Gastrocnemius medialis (tissue), 4 donors: Measurements from ENCODE around the gene UNC13D. TPM values are rescaled to one million over a fixed set of nuclear protein-coding genes. Genes with fewer than 3 reads are reported as not detected.

Source experiments
- ATAC-seq, 2 donors: fragments of 150-250 bp; one replicate each; pipeline ENCODE4 v1.9.1; 2016
- DNase-seq, 2 donors: peaks; one replicate each; pipeline ENCODE4 v3.0.0-alpha.2; 2019
- H3K27ac ChIP-seq, 4 donors: fragments of 200-600 bp; sonication (generic); 1 replicate in 1 of 4; 2 replicates in 3 of 4; pipeline ENCODE4 v1.5.1; 2016 to 2018; ENCODE audit warnings: mild to moderate bottlenecking in 2 of 4, moderate library complexity in 1 of 4
- H3K27me3 ChIP-seq, 3 donors: fragments of 200-600 bp; sonication (generic) in 2 of 3; 1 replicate in 1 of 3; 2 replicates in 2 of 3; pipeline versions ENCODE4 v1.5.1 to v1.6.0; 2016 to 2019; ENCODE audit warnings: mild to moderate bottlenecking in 1 of 3, moderate library complexity in 1 of 3
- H3K36me3 ChIP-seq, 2 donors: fragments of 200-600 bp; sonication (generic) in 1 of 2; one replicate each; pipeline ENCODE4 v1.5.1; 2017 to 2018
- H3K4me1 ChIP-seq, 2 donors: fragments of 200-600 bp; sonication (generic) in 1 of 2; one replicate each; pipeline ENCODE4 v1.5.1; 2016 to 2017; ENCODE audit warnings: mild to moderate bottlenecking in 2 of 2
- H3K4me3 ChIP-seq, 4 donors: fragments of 200-600 bp; sonication (generic) in 3 of 4; 1 replicate in 1 of 4; 2 replicates in 3 of 4; pipeline ENCODE4 v1.5.1; 2016 to 2019; ENCODE audit warnings: mild to moderate bottlenecking in 2 of 4
- H3K9me3 ChIP-seq, 3 donors: fragments of 200-600 bp; sonication (generic) in 2 of 3; 1 replicate in 1 of 3; 2 replicates in 2 of 3; pipeline ENCODE4 v1.5.1; 2016 to 2019
- POLR2A ChIP-seq, 2 donors: fragments of 450-650 bp; IDR thresholded peaks; one replicate each; pipeline ENCODE4 v1.6.1; 2017; ENCODE audit warnings: antibody characterized with exemption in 2 of 2, mild to moderate bottlenecking in 2 of 2, moderate library complexity in 2 of 2
- in situ Hi-C, 4 donors: fragments of 200-750 bp; cut with MboI; loops; one replicate each; pipeline versions ENCODE4 v1.15.0 to v1.8.0; 2017; ENCODE audit warnings: low sequenced_read_pairs in 4 of 4
- intact Hi-C: fragments of 100-400 bp; cut with DNase I; formaldehyde crosslinking; loops from one replicate; pipeline ENCODE4 v1.15.1; 2023; ENCODE audit warnings: low total_unique reads
- total RNA-seq, 4 donors: library from RNA; depleted of rRNA; stranded (reverse); fragments of >200 nt; gene quantifications; one replicate each; pipeline versions ENCODE4 v1.1.0 to v1.2.3, GENCODE V29; 2016
- TF ChIP-seq, protein P1 (sequence below), 5 experiments: fragments of 450-650 bp in 3 of 5; fragments of 200-600 bp in 2 of 5; sonication (generic) in 2 of 5; IDR thresholded peaks in 4 of 5; conservative IDR thresholded peaks in 1 of 5; 1 replicate in 4 of 5; 2 replicates in 1 of 5; pipeline ENCODE4 v1.5.1; 2016 to 2019; ENCODE audit warnings: antibody characterized with exemption in 5 of 5, mild to moderate bottlenecking in 3 of 5, moderate library complexity in 3 of 5

The UNC13D gene
- total RNA-seq, 4 donors from 2014 or later, result 1.3 to 9.4 (median 4.6) TPM

DNA sequence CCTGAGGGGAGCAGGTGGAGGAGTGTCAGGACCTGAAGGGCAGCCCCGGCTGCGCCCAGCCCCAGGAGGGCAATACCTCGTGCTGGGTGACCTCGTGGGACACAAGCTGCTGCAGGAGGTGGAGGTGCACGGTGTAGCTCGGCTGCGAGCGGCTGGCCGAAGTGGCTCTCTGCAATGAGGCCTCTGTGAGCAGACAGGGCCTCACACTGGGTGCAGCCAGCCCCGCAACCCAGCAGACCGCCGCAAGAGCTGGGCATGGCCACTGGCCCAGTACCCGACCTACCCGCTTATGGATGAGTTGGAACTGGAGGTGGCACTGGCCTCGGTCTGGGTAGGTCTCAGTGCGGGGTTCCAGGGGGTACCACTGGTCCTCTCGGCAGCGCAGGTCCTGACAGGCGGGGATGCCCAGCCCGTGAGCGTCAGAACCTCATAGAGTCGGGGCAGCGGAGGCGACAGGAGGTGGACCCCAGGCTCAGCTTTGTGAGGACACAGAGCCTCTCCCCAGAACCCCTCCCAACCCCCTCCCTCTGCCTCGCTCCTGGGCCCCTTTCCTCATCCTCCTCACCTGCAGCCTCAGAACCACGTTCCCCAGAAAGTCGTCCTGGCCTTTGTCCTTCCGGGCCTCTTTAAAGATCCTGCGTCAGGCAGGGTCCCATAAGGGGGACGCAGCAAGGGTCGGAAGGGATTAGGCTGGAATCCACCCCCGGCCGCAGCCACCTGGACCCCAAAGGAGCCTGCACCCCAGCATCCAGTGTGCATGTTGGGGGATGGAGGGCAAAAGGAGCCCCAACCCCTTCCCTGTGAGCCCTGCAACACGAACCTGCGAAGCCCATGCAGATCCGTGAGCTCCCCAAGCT lies 4.0 kb downstream of the UNC13D start:
- Histone ChIP-seq H3K27ac (no peak overlapping the region), H3K36me3 (peaks cover 0 to 20% of the 10 kb centered on the region in 2 donors), H3K4me1 (peaks cover 5 to 9% of the 10 kb centered on the region in 2 donors), H3K4me3 (no peak overlapping the region), H3K9me3 (no peaks in the 10 kb centered on the region), H3K27me3 (no peaks in the 10 kb centered on the region)
- intact Hi-C loops (no loop called here), in situ Hi-C loops (no loop called here)
- no peak for ATAC-seq
- TF ChIP-seq, protein P1, sequence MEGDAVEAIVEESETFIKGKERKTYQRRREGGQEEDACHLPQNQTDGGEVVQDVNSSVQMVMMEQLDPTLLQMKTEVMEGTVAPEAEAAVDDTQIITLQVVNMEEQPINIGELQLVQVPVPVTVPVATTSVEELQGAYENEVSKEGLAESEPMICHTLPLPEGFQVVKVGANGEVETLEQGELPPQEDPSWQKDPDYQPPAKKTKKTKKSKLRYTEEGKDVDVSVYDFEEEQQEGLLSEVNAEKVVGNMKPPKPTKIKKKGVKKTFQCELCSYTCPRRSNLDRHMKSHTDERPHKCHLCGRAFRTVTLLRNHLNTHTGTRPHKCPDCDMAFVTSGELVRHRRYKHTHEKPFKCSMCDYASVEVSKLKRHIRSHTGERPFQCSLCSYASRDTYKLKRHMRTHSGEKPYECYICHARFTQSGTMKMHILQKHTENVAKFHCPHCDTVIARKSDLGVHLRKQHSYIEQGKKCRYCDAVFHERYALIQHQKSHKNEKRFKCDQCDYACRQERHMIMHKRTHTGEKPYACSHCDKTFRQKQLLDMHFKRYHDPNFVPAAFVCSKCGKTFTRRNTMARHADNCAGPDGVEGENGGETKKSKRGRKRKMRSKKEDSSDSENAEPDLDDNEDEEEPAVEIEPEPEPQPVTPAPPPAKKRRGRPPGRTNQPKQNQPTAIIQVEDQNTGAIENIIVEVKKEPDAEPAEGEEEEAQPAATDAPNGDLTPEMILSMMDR (IDR thresholded peaks at IDR 0.05 in 4 of 5, conservative IDR thresholded peaks at IDR 0.05 in 1 of 5), result no peak
- TF ChIP-seq POLR2A (IDR thresholded peaks at IDR 0.05), result no peak
- DNase-seq, result no peak

DNA sequence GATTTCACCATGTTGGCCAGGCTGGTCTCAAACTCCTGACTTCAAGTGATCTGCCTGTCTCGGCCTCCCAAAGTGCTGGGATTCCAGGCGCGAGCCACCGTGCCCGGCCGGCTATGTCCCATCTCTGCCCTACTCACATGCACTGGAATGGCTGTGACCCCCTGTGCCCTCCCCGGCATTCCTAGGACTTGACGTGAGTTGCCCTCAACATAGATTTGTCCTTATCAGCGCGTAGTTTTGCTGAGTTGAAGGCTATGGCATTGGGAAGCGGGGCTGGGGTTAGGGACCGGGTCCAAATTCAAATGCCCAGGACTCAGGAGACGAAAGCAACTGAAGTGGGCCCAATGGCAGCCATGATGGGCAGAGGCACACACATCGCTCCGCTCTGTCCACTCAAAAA lies 5.8 kb downstream of the UNC13D start:
- TF ChIP-seq, protein P1 (IDR thresholded peaks at IDR 0.05 in 4 of 5, conservative IDR thresholded peaks at IDR 0.05 in 1 of 5), result no peak
- no peak for TF ChIP-seq POLR2A (IDR thresholded peaks at IDR 0.05)
- Histone ChIP-seq H3K9me3 (no peaks in the 10 kb centered on the region), H3K27me3 (no peaks in the 10 kb centered on the region), H3K27ac (no peak overlapping the region), H3K4me1 (no peaks in the 10 kb centered on the region), H3K4me3 (no peak overlapping the region), H3K36me3 (peaks cover 3 to 25% of the 10 kb centered on the region in 2 donors)
- intact Hi-C loops, result no loop called here
- in situ Hi-C loops, result no loop called here
- DNase-seq (no peak), ATAC-seq (no peak)

- Histone ChIP-seq H3K9me3 (no peaks in the 10 kb centered on the region), H3K36me3 (peaks cover 3 to 26% of the 10 kb centered on the region in 2 donors), H3K27ac (no peak overlapping the region), H3K4me1 (no peaks in the 10 kb centered on the region), H3K4me3 (no peak overlapping the region), H3K27me3 (no peaks in the 10 kb centered on the region)
- intact Hi-C loops (no loop called here), in situ Hi-C loops (no loop called here)
- TF ChIP-seq, protein P1 (IDR thresholded peaks at IDR 0.05 in 4 of 5, conservative IDR thresholded peaks at IDR 0.05 in 1 of 5), result no peak
- TF ChIP-seq POLR2A (IDR thresholded peaks at IDR 0.05), result no peak
- DNase-seq (no peak), ATAC-seq (no peak)
Measured at GRCh38 chr17:75837899-75838298, 6.3 kb downstream of the UNC13D start.

GRCh38 chr17:75836605-75837004 lies 7.6 kb downstream of the UNC13D start:
- in situ Hi-C loops (no loop called here), intact Hi-C loops (no loop called here)
- TF ChIP-seq, protein P1 (IDR thresholded peaks at IDR 0.05 in 4 of 5, conservative IDR thresholded peaks at IDR 0.05 in 1 of 5), result no peak
- no peak for TF ChIP-seq POLR2A (IDR thresholded peaks at IDR 0.05)
- no peak overlapping the region for H3K4me3 ChIP-seq
- ATAC-seq (no peak), DNase-seq (no peak)
- H3K27ac ChIP-seq, result no peak overlapping the region
- H3K27me3 ChIP-seq, result no peaks in the 10 kb centered on the region
- H3K9me3 ChIP-seq, result no peaks in the 10 kb centered on the region
- H3K4me1 ChIP-seq, result no peaks in the 10 kb centered on the region
- peaks cover 3 to 33% of the 10 kb centered on the region in 2 donors for H3K36me3 ChIP-seq
